HEK293 (cell line): ENCODE measurements around the gene SPRN.

Experiments used
- CTCF ChIA-PET: fragments of 350-600 bp; formaldehyde crosslinking; extraction: SDS; loops from one replicate; lab custom pipeline; 2021; ENCODE audit warnings: antibody characterized with exemption; lab: Yijun Ruan, JAX
- POLR2A ChIA-PET: fragments of 300-600 bp; formaldehyde crosslinking; extraction: SDS; loops from one replicate; lab custom pipeline; 2020; ENCODE audit warnings: antibody characterized with exemption, inconsistent platforms; lab: Yijun Ruan, JAX
- H3K27ac ChIP-seq: fragments of 200-500 bp; sonication (Bioruptor generic); 2 replicates; pipeline ENCODE4 v1.5.1; 2014; ENCODE audit warnings: low read depth, low read length, control low read depth, inconsistent platforms; ENCODE audit errors: extremely low read depth
- H3K36me3 ChIP-seq, 2 experiments: fragments of 200-500 bp in 1 of 2; sonication (Bioruptor generic) in 1 of 2; 1 replicate in 1 of 2; 2 replicates in 1 of 2; pipeline ENCODE4 v1.5.1; 2014 to 2017; ENCODE audit warnings: inconsistent platforms in 2 of 2, low read length in 2 of 2; ENCODE audit not compliant: control insufficient read depth in 2 of 2, insufficient read depth in 1 of 2
- H3K4me1 ChIP-seq: fragments of 200-500 bp; sonication (Bioruptor generic); 2 replicates; pipeline ENCODE4 v1.5.1; 2014; ENCODE audit warnings: mild to moderate bottlenecking, low read length, inconsistent platforms; ENCODE audit not compliant: control insufficient read depth, insufficient read depth
- H3K4me3 ChIP-seq: 2 replicates; pipeline ENCODE4 v1.5.1; 2011; ENCODE audit warnings: low read depth, mild to moderate bottlenecking, control low read depth, low read length, moderate library complexity
- H3K9me3 ChIP-seq: fragments of 200-500 bp; sonication (Bioruptor generic); 2 replicates; pipeline ENCODE4 v1.5.1; 2014; ENCODE audit warnings: low read depth, low read length, inconsistent platforms; ENCODE audit not compliant: control insufficient read depth, insufficient read depth
- ATF2 ChIP-seq: fragments of 450-650 bp; formaldehyde crosslinking; IDR thresholded peaks from 2 replicates; pipeline ENCODE4 v1.5.1; 2016; ENCODE audit warnings: missing biosample characterization, missing genetic modification characterization, low read depth
- BCL11B ChIP-seq: fragments of 450-650 bp; formaldehyde crosslinking; IDR thresholded peaks from 2 replicates; pipeline ENCODE4 v1.5.1; 2016; ENCODE audit warnings: low read depth, missing biosample characterization, missing genetic modification characterization
- GLI4 ChIP-seq: fragments of 450-650 bp; formaldehyde crosslinking; IDR thresholded peaks from 2 replicates; pipeline ENCODE4 v1.5.1; 2016; ENCODE audit warnings: missing biosample characterization, missing genetic modification characterization
- KLF1 ChIP-seq: fragments of 450-650 bp; formaldehyde crosslinking; IDR thresholded peaks from 2 replicates; pipeline ENCODE4 v1.5.1; 2016; ENCODE audit warnings: missing biosample characterization, missing genetic modification characterization
- PBX3 ChIP-seq: sonication (generic); formaldehyde crosslinking; IDR thresholded peaks from 2 replicates; pipeline ENCODE4 v1.8.1; 2022; ENCODE audit warnings: mild to moderate bottlenecking, moderate library complexity, missing genetic modification reagents
- PRDM10 ChIP-seq: fragments of 450-650 bp; formaldehyde crosslinking; IDR thresholded peaks from 2 replicates; pipeline ENCODE4 v1.5.1; 2016; ENCODE audit warnings: missing biosample characterization, missing genetic modification characterization
- YY1 ChIP-seq: fragments of 450-650 bp; formaldehyde crosslinking; IDR thresholded peaks from 2 replicates; pipeline ENCODE4 v1.5.1; 2018; ENCODE audit warnings: missing biosample characterization, missing genetic modification characterization
- ZBTB6 ChIP-seq: fragments of 450-650 bp; formaldehyde crosslinking; IDR thresholded peaks from 2 replicates; pipeline ENCODE4 v1.5.1; 2017; ENCODE audit warnings: missing biosample characterization, missing genetic modification characterization
- ZFHX2 ChIP-seq: fragments of 450-650 bp; formaldehyde crosslinking; conservative IDR thresholded peaks from 2 replicates; pipeline ENCODE4 v1.5.1; 2016; ENCODE audit warnings: missing biosample characterization, missing genetic modification characterization
- ZFP37 ChIP-seq: fragments of 450-650 bp; formaldehyde crosslinking; IDR thresholded peaks from 2 replicates; pipeline ENCODE4 v1.5.1; 2016; ENCODE audit warnings: missing biosample characterization, missing genetic modification characterization
- ZNF175 ChIP-seq: fragments of 450-650 bp; formaldehyde crosslinking; IDR thresholded peaks from 2 replicates; pipeline ENCODE4 v1.5.1; 2016; ENCODE audit warnings: missing biosample characterization, missing genetic modification characterization
- ZNF18 ChIP-seq: fragments of 450-650 bp; formaldehyde crosslinking; IDR thresholded peaks from 2 replicates; pipeline ENCODE4 v1.5.1; 2016; ENCODE audit warnings: missing biosample characterization, missing genetic modification characterization
- ZNF394 ChIP-seq: fragments of 450-650 bp; formaldehyde crosslinking; IDR thresholded peaks from 2 replicates; pipeline ENCODE4 v1.5.1; 2016; ENCODE audit warnings: missing biosample characterization, missing genetic modification characterization, mild to moderate bottlenecking, moderate library complexity, borderline replicate concordance
- ZNF514 ChIP-seq: fragments of 450-650 bp; formaldehyde crosslinking; IDR thresholded peaks from 2 replicates; pipeline ENCODE4 v1.5.1; 2016; ENCODE audit warnings: missing biosample characterization, missing genetic modification characterization
- ZNF768 ChIP-seq: fragments of 450-650 bp; formaldehyde crosslinking; IDR thresholded peaks from 2 replicates; pipeline ENCODE4 v1.5.1; 2018; ENCODE audit warnings: missing biosample characterization, mild to moderate bottlenecking, missing genetic modification characterization
- ZNF791 ChIP-seq: fragments of 450-650 bp; formaldehyde crosslinking; IDR thresholded peaks from 2 replicates; pipeline ENCODE4 v1.5.1; 2016; ENCODE audit warnings: missing biosample characterization, missing genetic modification characterization
- ZSCAN4 ChIP-seq: fragments of 450-650 bp; formaldehyde crosslinking; IDR thresholded peaks from 2 replicates; pipeline ENCODE4 v1.5.1; 2017; ENCODE audit warnings: missing biosample characterization, missing genetic modification characterization

Gene SPRN

GRCh38 chr10:133455611-133456031 lies 31.2 kb upstream of the SPRN start (continued):
- no peak for TF ChIP-seq PRDM10
- no peak for TF ChIP-seq ZNF791
- no peak for TF ChIP-seq ZNF175 (tag by site-specific recombination)
- TF ChIP-seq ZNF394 (tag by site-specific recombination) = peak; percentile 41; the same call in 1 of the 2 replicates

GRCh38 chr10:133455196-133455595 lies 30.8 kb upstream of the SPRN start:
- Histone ChIP-seq H3K4me3 (no peak overlapping the region), H3K9me3 (no peaks in the 10 kb centered on the region), H3K4me1 (no peaks in the 10 kb centered on the region), H3K27ac (no peak overlapping the region), H3K36me3 (no peaks in the 10 kb centered on the region)
- ChIA-PET POLR2A (no interaction called here), CTCF (no interaction called here)
- TF ChIP-seq GLI4 (tag by site-specific recombination) (no peak), PBX3 (CRISPR knock-in tag) (no peak), ZNF18 (tag by site-specific recombination) (no peak), ZNF514 (no peak), YY1 (no peak), ZNF768 (no peak)

- Histone ChIP-seq H3K27ac (no peak overlapping the region), H3K9me3 (no peaks in the 10 kb centered on the region), H3K36me3 (no peaks in the 10 kb centered on the region), H3K4me1 (no peaks in the 10 kb centered on the region), H3K4me3 (no peak overlapping the region)
- CTCF ChIA-PET = interaction anchor here (0.5 kb wide), 1 partner anchor 15 kb away, joined by 3 read pairs; no protein-coding TSS in a partner anchor
- POLR2A ChIA-PET = no interaction called here
- TF ChIP-seq ATF2 (tag by site-specific recombination) (no peak), BCL11B (tag by site-specific recombination) (no peak), ZFHX2 (tag by site-specific recombination) (no peak), ZFP37 (tag by site-specific recombination) (no peak), ZSCAN4 (tag by site-specific recombination) (no peak), KLF1 (tag by site-specific recombination) (no peak), ZBTB6 (no peak)
Measured at GRCh38 chr10:133454204-133454893, 29.9 kb upstream of the SPRN start.
